Tibial nerve (tissue), 3 donors: ENCODE data around the gene RLN3.

Experiments
- POLR2A ChIP-seq, 2 donors: fragments of 450-650 bp; IDR thresholded peaks; one replicate each; pipeline ENCODE4 v1.6.1; 2017; ENCODE audit warnings: antibody characterized with exemption in 2 of 2, mild to moderate bottlenecking in 2 of 2, moderate library complexity in 2 of 2
- TF ChIP-seq, protein P1 (sequence below), 5 experiments: fragments of 200-600 bp in 3 of 5; fragments of 450-650 bp in 2 of 5; sonication (generic) in 3 of 5; IDR thresholded peaks; one replicate each; pipeline ENCODE4 v1.5.1; 2016 to 2019; ENCODE audit warnings: antibody characterized with exemption in 5 of 5, mild to moderate bottlenecking in 3 of 5, moderate library complexity in 2 of 5

DNA sequence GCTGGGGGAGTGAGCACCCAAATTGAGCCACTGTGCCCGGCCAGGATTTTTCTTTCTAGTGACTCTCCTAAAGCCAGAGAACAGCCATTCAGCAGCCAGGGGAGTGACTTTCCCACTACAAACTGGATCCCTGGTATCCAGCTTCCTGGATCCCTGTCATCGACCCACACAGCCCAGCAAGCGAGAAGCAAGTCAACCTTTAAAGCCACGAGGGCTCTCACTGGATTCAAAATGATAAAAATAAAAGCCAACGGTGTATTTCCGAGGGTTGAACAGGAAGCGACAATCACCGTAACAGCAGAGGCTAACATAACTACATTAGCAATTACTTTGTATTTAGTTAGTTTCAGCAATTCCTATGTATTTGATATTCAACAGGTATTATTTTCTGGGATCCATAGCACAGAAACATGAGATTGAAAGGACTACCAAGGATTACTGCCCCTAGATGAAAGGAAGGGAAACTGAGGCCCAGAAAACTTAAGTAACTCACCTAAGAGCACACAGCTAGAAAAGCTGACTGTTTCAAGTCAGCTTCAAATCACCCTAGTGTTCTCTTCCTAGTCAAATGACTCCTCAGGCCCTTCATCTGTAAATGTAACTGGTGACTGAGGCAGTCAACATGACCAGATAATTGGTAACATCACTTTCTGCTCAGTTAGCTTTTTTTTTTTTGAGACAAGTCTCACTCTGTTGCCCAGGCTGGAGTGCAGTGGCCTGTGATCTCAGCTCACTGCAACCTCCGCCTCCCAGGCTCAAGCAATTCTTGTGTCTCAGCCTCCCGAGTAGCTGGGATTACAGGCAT, 24.5 kb upstream of the RLN3 start:
- TF ChIP-seq, protein P1, sequence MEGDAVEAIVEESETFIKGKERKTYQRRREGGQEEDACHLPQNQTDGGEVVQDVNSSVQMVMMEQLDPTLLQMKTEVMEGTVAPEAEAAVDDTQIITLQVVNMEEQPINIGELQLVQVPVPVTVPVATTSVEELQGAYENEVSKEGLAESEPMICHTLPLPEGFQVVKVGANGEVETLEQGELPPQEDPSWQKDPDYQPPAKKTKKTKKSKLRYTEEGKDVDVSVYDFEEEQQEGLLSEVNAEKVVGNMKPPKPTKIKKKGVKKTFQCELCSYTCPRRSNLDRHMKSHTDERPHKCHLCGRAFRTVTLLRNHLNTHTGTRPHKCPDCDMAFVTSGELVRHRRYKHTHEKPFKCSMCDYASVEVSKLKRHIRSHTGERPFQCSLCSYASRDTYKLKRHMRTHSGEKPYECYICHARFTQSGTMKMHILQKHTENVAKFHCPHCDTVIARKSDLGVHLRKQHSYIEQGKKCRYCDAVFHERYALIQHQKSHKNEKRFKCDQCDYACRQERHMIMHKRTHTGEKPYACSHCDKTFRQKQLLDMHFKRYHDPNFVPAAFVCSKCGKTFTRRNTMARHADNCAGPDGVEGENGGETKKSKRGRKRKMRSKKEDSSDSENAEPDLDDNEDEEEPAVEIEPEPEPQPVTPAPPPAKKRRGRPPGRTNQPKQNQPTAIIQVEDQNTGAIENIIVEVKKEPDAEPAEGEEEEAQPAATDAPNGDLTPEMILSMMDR (IDR thresholded peaks at IDR 0.05) = no peak
- no peak for TF ChIP-seq POLR2A (IDR thresholded peaks at IDR 0.05)
